ENCODE results near the gene KLF9.

DNA sequence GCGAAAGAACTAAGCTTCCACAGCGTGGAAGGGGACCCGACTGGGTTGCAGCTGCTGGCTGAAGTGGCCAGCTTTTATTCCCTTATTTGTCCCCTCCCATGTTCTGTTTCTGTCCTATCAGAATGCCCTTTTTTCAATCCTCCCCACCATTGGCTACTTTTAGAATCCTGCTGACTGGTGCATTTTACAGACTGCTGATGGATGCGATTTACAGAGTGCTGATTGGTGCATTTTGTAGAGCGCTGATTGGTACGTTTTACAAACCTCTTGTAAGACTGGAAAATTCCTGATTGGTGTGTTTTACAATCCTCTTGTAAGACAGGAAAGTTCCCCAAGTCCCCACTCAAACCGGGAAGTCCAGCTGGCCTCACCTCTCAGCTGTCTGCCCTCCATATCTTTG, 50.7 kb downstream of the KLF9 start:
- TF ChIP-seq, protein P1, sequence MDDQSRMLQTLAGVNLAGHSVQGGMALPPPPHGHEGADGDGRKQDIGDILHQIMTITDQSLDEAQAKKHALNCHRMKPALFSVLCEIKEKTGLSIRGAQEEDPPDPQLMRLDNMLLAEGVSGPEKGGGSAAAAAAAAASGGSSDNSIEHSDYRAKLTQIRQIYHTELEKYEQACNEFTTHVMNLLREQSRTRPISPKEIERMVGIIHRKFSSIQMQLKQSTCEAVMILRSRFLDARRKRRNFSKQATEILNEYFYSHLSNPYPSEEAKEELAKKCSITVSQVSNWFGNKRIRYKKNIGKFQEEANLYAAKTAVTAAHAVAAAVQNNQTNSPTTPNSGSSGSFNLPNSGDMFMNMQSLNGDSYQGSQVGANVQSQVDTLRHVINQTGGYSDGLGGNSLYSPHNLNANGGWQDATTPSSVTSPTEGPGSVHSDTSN (CRISPR knock-in tag; IDR thresholded peaks at IDR 0.05) = no peak
- TF ChIP-seq ZNF843 (tag by site-specific recombination; IDR thresholded peaks at IDR 0.05) = no peak
- TF ChIP-seq ZNF274 (IDR thresholded peaks at IDR 0.05; ENCODE audit: low read length) = no peak
- no peak for TF ChIP-seq ZNF274 (tag by site-specific recombination; IDR thresholded peaks at IDR 0.05; ENCODE audit: borderline replicate concordance)
- TF ChIP-seq ZBTB7A (tag by site-specific recombination; IDR thresholded peaks at IDR 0.05; ENCODE audit: low read depth) = no peak
- TF ChIP-seq, protein P2, sequence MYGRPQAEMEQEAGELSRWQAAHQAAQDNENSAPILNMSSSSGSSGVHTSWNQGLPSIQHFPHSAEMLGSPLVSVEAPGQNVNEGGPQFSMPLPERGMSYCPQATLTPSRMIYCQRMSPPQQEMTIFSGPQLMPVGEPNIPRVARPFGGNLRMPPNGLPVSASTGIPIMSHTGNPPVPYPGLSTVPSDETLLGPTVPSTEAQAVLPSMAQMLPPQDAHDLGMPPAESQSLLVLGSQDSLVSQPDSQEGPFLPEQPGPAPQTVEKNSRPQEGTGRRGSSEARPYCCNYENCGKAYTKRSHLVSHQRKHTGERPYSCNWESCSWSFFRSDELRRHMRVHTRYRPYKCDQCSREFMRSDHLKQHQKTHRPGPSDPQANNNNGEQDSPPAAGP (tag by site-specific recombination; IDR thresholded peaks at IDR 0.05) = no peak
- TF ChIP-seq ZNF792 (tag by site-specific recombination; IDR thresholded peaks at IDR 0.05) = no peak
- TF ChIP-seq, protein P3, sequence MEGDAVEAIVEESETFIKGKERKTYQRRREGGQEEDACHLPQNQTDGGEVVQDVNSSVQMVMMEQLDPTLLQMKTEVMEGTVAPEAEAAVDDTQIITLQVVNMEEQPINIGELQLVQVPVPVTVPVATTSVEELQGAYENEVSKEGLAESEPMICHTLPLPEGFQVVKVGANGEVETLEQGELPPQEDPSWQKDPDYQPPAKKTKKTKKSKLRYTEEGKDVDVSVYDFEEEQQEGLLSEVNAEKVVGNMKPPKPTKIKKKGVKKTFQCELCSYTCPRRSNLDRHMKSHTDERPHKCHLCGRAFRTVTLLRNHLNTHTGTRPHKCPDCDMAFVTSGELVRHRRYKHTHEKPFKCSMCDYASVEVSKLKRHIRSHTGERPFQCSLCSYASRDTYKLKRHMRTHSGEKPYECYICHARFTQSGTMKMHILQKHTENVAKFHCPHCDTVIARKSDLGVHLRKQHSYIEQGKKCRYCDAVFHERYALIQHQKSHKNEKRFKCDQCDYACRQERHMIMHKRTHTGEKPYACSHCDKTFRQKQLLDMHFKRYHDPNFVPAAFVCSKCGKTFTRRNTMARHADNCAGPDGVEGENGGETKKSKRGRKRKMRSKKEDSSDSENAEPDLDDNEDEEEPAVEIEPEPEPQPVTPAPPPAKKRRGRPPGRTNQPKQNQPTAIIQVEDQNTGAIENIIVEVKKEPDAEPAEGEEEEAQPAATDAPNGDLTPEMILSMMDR (tag by site-specific recombination; IDR thresholded peaks at IDR 0.05) = no peak
- TF ChIP-seq, protein P4, sequence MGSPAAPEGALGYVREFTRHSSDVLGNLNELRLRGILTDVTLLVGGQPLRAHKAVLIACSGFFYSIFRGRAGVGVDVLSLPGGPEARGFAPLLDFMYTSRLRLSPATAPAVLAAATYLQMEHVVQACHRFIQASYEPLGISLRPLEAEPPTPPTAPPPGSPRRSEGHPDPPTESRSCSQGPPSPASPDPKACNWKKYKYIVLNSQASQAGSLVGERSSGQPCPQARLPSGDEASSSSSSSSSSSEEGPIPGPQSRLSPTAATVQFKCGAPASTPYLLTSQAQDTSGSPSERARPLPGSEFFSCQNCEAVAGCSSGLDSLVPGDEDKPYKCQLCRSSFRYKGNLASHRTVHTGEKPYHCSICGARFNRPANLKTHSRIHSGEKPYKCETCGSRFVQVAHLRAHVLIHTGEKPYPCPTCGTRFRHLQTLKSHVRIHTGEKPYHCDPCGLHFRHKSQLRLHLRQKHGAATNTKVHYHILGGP (tag by site-specific recombination; IDR thresholded peaks at IDR 0.05) = no peak
- TF ChIP-seq, protein P5, sequence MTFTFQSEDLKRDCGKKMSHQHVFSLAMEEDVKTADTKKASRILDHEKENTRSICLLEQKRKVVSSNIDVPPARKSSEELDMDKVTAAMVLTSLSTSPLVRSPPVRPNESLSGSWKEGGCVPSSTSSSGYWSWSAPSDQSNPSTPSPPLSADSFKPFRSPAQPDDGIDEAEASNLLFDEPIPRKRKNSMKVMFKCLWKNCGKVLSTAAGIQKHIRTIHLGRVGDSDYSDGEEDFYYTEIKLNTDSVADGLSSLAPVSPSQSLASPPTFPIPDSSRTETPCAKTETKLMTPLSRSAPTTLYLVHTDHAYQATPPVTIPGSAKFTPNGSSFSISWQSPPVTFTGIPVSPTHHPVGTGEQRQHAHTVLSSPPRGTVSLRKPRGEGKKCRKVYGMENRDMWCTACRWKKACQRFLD (tag by site-specific recombination; IDR thresholded peaks at IDR 0.05) = no peak
- TF ChIP-seq, protein P6, sequence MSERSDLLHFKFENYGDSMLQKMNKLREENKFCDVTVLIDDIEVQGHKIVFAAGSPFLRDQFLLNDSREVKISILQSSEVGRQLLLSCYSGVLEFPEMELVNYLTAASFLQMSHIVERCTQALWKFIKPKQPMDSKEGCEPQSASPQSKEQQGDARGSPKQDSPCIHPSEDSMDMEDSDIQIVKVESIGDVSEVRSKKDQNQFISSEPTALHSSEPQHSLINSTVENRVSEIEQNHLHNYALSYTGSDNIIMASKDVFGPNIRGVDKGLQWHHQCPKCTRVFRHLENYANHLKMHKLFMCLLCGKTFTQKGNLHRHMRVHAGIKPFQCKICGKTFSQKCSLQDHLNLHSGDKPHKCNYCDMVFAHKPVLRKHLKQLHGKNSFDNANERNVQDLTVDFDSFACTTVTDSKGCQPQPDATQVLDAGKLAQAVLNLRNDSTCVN (tag by site-specific recombination; optimal IDR thresholded peaks at IDR 0.05) = no peak
- TF ChIP-seq, protein P7, sequence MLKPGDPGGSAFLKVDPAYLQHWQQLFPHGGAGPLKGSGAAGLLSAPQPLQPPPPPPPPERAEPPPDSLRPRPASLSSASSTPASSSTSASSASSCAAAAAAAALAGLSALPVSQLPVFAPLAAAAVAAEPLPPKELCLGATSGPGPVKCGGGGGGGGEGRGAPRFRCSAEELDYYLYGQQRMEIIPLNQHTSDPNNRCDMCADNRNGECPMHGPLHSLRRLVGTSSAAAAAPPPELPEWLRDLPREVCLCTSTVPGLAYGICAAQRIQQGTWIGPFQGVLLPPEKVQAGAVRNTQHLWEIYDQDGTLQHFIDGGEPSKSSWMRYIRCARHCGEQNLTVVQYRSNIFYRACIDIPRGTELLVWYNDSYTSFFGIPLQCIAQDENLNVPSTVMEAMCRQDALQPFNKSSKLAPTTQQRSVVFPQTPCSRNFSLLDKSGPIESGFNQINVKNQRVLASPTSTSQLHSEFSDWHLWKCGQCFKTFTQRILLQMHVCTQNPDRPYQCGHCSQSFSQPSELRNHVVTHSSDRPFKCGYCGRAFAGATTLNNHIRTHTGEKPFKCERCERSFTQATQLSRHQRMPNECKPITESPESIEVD (tag by site-specific recombination; IDR thresholded peaks at IDR 0.05) = no peak
- TF ChIP-seq, protein P8, sequence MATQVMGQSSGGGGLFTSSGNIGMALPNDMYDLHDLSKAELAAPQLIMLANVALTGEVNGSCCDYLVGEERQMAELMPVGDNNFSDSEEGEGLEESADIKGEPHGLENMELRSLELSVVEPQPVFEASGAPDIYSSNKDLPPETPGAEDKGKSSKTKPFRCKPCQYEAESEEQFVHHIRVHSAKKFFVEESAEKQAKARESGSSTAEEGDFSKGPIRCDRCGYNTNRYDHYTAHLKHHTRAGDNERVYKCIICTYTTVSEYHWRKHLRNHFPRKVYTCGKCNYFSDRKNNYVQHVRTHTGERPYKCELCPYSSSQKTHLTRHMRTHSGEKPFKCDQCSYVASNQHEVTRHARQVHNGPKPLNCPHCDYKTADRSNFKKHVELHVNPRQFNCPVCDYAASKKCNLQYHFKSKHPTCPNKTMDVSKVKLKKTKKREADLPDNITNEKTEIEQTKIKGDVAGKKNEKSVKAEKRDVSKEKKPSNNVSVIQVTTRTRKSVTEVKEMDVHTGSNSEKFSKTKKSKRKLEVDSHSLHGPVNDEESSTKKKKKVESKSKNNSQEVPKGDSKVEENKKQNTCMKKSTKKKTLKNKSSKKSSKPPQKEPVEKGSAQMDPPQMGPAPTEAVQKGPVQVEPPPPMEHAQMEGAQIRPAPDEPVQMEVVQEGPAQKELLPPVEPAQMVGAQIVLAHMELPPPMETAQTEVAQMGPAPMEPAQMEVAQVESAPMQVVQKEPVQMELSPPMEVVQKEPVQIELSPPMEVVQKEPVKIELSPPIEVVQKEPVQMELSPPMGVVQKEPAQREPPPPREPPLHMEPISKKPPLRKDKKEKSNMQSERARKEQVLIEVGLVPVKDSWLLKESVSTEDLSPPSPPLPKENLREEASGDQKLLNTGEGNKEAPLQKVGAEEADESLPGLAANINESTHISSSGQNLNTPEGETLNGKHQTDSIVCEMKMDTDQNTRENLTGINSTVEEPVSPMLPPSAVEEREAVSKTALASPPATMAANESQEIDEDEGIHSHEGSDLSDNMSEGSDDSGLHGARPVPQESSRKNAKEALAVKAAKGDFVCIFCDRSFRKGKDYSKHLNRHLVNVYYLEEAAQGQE (tag by site-specific recombination; IDR thresholded peaks at IDR 0.05) = no peak
- TF ChIP-seq HOXD13 (CRISPR knock-in tag; IDR thresholded peaks at IDR 0.05; ENCODE audit: borderline replicate concordance) = no peak
- no peak for TF ChIP-seq ZNF10 (tag by site-specific recombination; IDR thresholded peaks at IDR 0.05)

Data from HEK293 (cell line).